ENCODE measurements around the gene OTOP1. TPM values are rescaled to one million over a fixed set of nuclear protein-coding genes. Genes with fewer than 3 reads are reported as not detected.
"Not testable (repeated sequence)": the region's sequence is repeated elsewhere in the genome, so short reads cannot be mapped to it uniquely, and the experiment has no call there.

OTOP1 gene
- total RNA-seq, 4 donors from 2014 or later: not detected

DNA sequence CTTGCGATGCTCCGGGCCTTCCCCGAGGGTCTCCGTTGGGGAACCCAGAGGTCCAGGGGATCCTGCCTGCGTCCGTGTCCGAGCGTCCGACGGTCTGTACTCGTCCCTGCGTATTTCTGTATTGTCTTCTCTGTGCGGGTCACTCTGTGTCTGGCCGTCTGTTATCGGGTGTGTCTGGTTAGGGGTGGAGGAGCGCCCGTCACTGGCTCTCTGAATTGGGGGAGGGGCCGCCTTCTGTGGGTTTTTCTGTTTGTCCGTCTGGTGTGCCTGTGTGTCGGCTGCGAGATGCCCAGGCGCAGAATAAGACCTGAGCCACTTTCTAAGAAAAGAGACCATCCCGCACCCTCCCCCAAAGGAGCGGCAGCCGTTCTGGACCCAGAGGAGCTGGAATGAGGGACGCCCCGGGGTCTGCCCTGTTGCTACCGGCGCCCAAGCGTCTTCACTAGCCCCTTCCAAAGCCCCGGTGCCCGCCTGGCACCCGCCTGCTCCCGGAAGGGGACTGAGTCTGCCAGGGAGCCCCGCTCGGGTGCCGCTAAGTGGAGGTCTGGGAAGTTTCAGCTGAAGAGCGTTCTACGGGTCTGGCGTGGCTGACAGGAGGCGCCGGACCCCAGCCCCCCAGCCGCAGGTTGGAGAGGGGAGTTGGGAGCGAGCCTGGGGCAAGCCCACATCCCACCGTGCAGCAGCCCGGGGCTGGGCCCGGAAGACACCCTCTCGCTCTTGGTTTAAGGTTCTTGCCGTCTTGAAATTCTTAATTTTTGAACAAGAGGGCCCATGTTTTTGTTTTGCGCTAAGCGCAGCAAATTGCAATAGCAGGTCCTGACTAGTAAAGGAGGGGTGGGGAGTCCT is 1.0 kb upstream of the OTOP1 start:
- no peaks in the 10 kb centered on the region for H3K36me3 ChIP-seq
- DNase-seq: no peak
- H3K4me1 ChIP-seq: no peaks in the 10 kb centered on the region
- H3K9me3 ChIP-seq: no peaks in the 10 kb centered on the region
- H3K27me3 ChIP-seq: peaks cover 0 to 7% of the 10 kb centered on the region in 2 donors
- H3K27ac ChIP-seq: no peak overlapping the region
- TF ChIP-seq POLR2A (IDR thresholded peaks at IDR 0.05): no peak
- TF ChIP-seq, protein P1, sequence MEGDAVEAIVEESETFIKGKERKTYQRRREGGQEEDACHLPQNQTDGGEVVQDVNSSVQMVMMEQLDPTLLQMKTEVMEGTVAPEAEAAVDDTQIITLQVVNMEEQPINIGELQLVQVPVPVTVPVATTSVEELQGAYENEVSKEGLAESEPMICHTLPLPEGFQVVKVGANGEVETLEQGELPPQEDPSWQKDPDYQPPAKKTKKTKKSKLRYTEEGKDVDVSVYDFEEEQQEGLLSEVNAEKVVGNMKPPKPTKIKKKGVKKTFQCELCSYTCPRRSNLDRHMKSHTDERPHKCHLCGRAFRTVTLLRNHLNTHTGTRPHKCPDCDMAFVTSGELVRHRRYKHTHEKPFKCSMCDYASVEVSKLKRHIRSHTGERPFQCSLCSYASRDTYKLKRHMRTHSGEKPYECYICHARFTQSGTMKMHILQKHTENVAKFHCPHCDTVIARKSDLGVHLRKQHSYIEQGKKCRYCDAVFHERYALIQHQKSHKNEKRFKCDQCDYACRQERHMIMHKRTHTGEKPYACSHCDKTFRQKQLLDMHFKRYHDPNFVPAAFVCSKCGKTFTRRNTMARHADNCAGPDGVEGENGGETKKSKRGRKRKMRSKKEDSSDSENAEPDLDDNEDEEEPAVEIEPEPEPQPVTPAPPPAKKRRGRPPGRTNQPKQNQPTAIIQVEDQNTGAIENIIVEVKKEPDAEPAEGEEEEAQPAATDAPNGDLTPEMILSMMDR (IDR thresholded peaks at IDR 0.05): no peak
- no peak overlapping the region for H3K4me3 ChIP-seq

DNA sequence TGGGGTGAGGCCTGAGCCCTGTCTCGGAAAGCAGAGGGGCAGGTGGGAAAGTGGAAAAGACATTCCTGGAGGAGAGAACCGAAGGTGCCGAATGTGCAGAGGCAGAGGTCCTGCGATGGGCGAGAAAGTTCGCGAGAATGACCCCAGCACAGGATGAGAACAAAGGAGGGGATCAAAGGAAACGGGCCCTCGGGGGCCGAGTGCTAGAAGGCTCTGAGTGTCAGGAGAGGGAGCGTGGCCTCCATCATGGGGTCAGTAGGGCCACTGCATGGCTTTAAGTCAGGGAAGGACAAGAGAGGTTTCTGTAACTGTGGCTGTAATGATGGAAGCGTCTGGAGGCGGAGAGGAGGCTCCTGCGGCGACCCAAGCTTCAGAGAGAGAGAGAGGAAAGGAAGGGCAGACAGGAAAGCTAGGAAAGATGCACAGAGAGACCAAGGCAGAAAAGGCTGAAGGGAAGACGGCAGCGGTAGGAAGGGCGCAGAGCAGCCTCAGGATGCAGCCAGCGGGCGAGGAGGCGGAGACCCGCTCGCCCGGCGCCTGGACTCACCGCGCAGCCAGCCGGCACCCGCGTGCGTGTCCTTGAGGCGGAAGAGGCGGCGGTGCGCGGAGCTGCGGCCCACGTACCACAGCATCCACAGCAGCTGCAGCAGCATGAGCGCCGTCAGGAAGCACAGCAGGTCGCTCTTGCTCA is 669 bp downstream of the OTOP1 start:
- H3K4me1 ChIP-seq: no peaks in the 10 kb centered on the region
- no peak for TF ChIP-seq POLR2A (IDR thresholded peaks at IDR 0.05)
- TF ChIP-seq, protein P1 (IDR thresholded peaks at IDR 0.05): no peak
- H3K36me3 ChIP-seq: no peaks in the 10 kb centered on the region
- no peaks in the 10 kb centered on the region for H3K9me3 ChIP-seq
- peaks cover 0 to 7% of the 10 kb centered on the region in 2 donors for H3K27me3 ChIP-seq
- no peak overlapping the region for H3K4me3 ChIP-seq
- DNase-seq: no peak
- H3K27ac ChIP-seq: no peak overlapping the region

DNA sequence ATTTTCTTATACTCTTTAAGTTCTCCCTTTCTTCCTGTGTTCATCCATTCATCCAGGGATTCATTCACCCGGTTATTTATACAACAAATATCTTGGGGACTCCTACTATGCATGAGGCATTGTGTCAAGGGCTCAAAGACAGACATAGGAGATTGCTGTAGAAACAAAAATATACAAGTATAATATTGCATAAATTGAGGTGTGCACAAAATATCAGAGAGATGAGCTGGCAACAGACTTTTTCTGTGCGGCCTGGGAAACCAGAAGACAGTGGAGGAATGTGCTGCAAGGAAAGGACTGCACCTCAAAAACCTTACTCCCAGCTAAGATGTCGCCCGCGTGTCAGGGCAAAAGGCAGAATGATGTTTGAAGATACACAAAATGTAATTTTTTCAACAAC is 9.6 kb downstream of the OTOP1 start:
- Histone ChIP-seq H3K36me3 (no peaks in the 10 kb centered on the region), H3K9me3 (no peaks in the 10 kb centered on the region), H3K27me3 (no peaks in the 10 kb centered on the region), H3K4me3 (no peak overlapping the region), H3K4me1 (no peaks in the 10 kb centered on the region), H3K27ac (no peak overlapping the region)
- DNase-seq: no peak
- no peak for TF ChIP-seq POLR2A (IDR thresholded peaks at IDR 0.05)
- TF ChIP-seq, protein P1 (IDR thresholded peaks at IDR 0.05): no peak

DNA sequence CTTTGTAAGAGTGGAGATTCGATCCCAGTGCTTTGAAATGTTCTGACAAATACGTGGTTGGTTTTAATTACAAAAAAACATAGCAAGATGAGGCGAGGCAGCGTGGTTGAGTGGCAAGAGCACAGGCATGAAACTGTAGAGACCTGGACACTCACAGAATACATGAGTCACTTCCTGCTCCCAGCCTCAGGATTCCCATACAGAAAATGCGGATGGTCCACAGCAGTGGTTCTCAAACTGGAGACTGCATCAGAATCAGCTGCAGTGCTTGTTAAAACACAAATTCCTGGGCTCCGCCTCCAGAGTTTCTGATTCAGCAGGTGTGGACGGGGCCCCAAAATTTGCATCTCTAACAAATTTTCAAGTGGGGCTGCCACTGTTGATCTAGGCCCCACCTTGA is 10.1 kb downstream of the OTOP1 start:
- no peaks in the 10 kb centered on the region for H3K27me3 ChIP-seq
- no peaks in the 10 kb centered on the region for H3K9me3 ChIP-seq
- no peak for TF ChIP-seq POLR2A (IDR thresholded peaks at IDR 0.05)
- TF ChIP-seq, protein P1 (IDR thresholded peaks at IDR 0.05): no peak
- no peaks in the 10 kb centered on the region for H3K36me3 ChIP-seq
- H3K4me1 ChIP-seq: no peaks in the 10 kb centered on the region
- no peak for DNase-seq
- no peak overlapping the region for H3K27ac ChIP-seq
- H3K4me3 ChIP-seq: no peak overlapping the region

DNA sequence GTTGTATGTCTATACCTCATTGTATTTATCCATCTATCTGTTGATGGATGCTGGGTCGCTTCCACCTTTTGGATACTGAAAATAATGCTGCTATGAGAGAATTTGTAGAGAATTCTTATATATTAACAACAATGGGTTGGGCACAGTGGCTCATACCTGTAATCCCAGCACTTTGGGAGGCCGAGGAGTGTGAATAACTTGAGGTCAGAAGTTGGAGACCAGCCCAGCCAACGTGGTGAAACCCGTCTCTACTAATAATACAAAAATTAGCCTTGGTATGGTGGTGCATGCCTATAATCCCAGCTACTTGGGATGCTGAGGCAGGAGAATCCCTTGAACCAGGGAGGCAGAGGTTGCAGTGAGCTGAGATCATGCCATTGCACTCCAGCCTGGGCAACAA is 13.1 kb downstream of the OTOP1 start:
- not testable (repeated sequence) for H3K27me3 ChIP-seq, DNase-seq, H3K9me3 ChIP-seq, H3K36me3 ChIP-seq, H3K4me3 ChIP-seq, H3K27ac ChIP-seq, H3K4me1 ChIP-seq

DNA sequence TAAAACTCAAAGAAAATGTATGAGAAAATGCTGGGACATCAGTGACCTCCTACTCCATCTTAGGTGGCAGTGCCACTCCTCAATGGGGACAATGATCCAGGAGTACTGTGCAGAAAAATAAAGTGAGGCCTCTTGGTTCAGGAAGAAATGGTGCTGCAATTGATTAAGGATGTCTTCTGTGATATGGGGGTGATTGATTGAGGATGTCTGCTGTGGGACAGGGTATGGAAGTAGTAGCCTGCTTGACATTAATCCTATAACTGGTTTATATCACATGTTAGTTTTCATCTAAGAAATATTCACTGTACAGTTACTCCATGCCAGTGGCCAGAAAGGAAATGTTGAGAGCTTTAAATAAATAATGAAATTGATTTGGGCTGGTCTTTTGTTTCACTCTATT is 20.5 kb downstream of the OTOP1 start:
- H3K9me3 ChIP-seq: no peaks in the 10 kb centered on the region
- no peak overlapping the region for H3K27ac ChIP-seq
- no peaks in the 10 kb centered on the region for H3K36me3 ChIP-seq
- H3K4me1 ChIP-seq: no peaks in the 10 kb centered on the region
- H3K27me3 ChIP-seq: no peaks in the 10 kb centered on the region
- DNase-seq: no peak
- no peak overlapping the region for H3K4me3 ChIP-seq
- TF ChIP-seq POLR2A (IDR thresholded peaks at IDR 0.05): no peak
- TF ChIP-seq, protein P1 (IDR thresholded peaks at IDR 0.05): no peak

All from Peyer's patch (tissue), 4 donors.